GM18499 (cell line): Measurements from ENCODE around the gene MUC4.

Experiments used
- ATAC-seq: cut with Tn5 transposase; IDR thresholded peaks from one replicate; pipeline ENCODE4 v1.9.1; 2021; ENCODE audit warnings: moderate number of reproducible peaks; ENCODE audit not compliant: insufficient read depth, unreplicated experiment

The MUC4 gene

GRCh38 chr3:195763843-195764825 lies 47.6 kb downstream of the MUC4 start:
- ATAC-seq: no peak

- ATAC-seq: no peak
Measured at GRCh38 chr3:195763076-195763830, 48.5 kb downstream of the MUC4 start.

GRCh38 chr3:195762611-195763010 lies 49.1 kb downstream of the MUC4 start:
- ATAC-seq: no peak

GRCh38 chr3:195762249-195762585 lies 49.5 kb downstream of the MUC4 start:
- ATAC-seq: no peak

- ATAC-seq: no peak
Measured at GRCh38 chr3:195761567-195762248, 50.0 kb downstream of the MUC4 start.

- no peak for ATAC-seq
Measured at GRCh38 chr3:195761123-195761566, 50.6 kb downstream of the MUC4 start.

GRCh38 chr3:195760345-195761122 lies 51.2 kb downstream of the MUC4 start:
- no peak for ATAC-seq

GRCh38 chr3:195758721-195759353 lies 52.9 kb downstream of the MUC4 start:
- ATAC-seq: no peak

GRCh38 chr3:195757827-195758226 lies 53.9 kb downstream of the MUC4 start:
- no peak for ATAC-seq

GRCh38 chr3:195757438-195757770 lies 54.3 kb downstream of the MUC4 start:
- ATAC-seq: no peak

- ATAC-seq: no peak
Measured at GRCh38 chr3:195755791-195756676, 55.7 kb downstream of the MUC4 start.

GRCh38 chr3:195755391-195755790 lies 56.3 kb downstream of the MUC4 start:
- ATAC-seq: no peak

- ATAC-seq: no peak
Measured at GRCh38 chr3:195754906-195755305, 56.8 kb downstream of the MUC4 start.

GRCh38 chr3:195754141-195754540 lies 57.6 kb downstream of the MUC4 start:
- ATAC-seq: no peak

- no peak for ATAC-seq
Measured at GRCh38 chr3:195753581-195753980, 58.1 kb downstream of the MUC4 start.

GRCh38 chr3:195752546-195753331 lies 59.0 kb downstream of the MUC4 start:
- ATAC-seq: no peak

GRCh38 chr3:195752066-195752465 lies 59.7 kb downstream of the MUC4 start:
- ATAC-seq: no peak

- no peak for ATAC-seq
Measured at GRCh38 chr3:195751560-195751959, 60.2 kb downstream of the MUC4 start.
